PC-3 (cell line): ENCODE results near the gene SLC17A2. TPM values are rescaled to one million over a fixed set of nuclear protein-coding genes. Genes with fewer than 3 reads are reported as not detected.
A peak's percentile ranks its signal among the peaks of the same experiment; 100 is the strongest.

Experiments used
- ATAC-seq: fragments of 200-7000 bp; cut with Tn5 transposase; 2 replicates; pipeline ENCODE4 v1.9.1; 2020; ENCODE audit warnings: mild to moderate bottlenecking, moderate library complexity
- BruUV-seq: library from RNA; stranded (reverse); fragments of 400-500 nt; replicated peaks from 2 replicates; lab custom pipeline; 2021; lab: Mats Ljungman, UMichigan
- CTCF ChIA-PET: fragments of 300-600 bp; sonication (Branson Sonifier 250); formaldehyde crosslinking; loops from one replicate; lab custom pipeline; 2022; ENCODE audit warnings: antibody characterized with exemption; lab: Charles Lee
- POLR2A ChIA-PET: fragments of 300-600 bp; sonication (Branson Sonifier 250); formaldehyde crosslinking; loops from one replicate; lab custom pipeline; 2022; ENCODE audit warnings: antibody characterized with exemption; ENCODE audit not compliant: unreplicated experiment; lab: Charles Lee
- DNase-seq: peaks from one replicate; pipeline ENCODE4 v3.0.0-alpha.2; 2015
- H2AFZ ChIP-seq: fragments of 300-600 bp; sonication (generic); 2 replicates; pipeline ENCODE4 v1.6.0; 2016; ENCODE audit warnings: antibody characterized with exemption, low read length
- H3F3A ChIP-seq: fragments of 300-600 bp; sonication (generic); one replicate; pipeline ENCODE4 v1.6.0; 2017; ENCODE audit warnings: antibody characterized with exemption, low read length, control low read depth, mild to moderate bottlenecking; ENCODE audit not compliant: unreplicated experiment
- H3K27ac ChIP-seq: fragments of 300-600 bp; sonication (generic); 2 replicates; pipeline ENCODE4 v1.5.1; 2016; ENCODE audit warnings: mild to moderate bottlenecking, low read length
- H3K27me3 ChIP-seq: fragments of 300-600 bp; sonication (generic); 2 replicates; pipeline ENCODE4 v1.6.1; 2016; ENCODE audit warnings: low read length, mixed read lengths
- H3K36me3 ChIP-seq: fragments of 300-600 bp; sonication (generic); 2 replicates; pipeline ENCODE4 v1.6.1; 2016; ENCODE audit warnings: low read depth, mixed run types, low read length, mixed read lengths
- H3K4me1 ChIP-seq: fragments of 300-600 bp; sonication (generic); 2 replicates; pipeline ENCODE4 v1.5.1; 2016; ENCODE audit warnings: low read length; ENCODE audit not compliant: insufficient read depth
- H3K4me2 ChIP-seq: fragments of 300-600 bp; sonication (generic); 2 replicates; pipeline ENCODE4 v1.6.0; 2016; ENCODE audit warnings: low read length
- H3K4me3 ChIP-seq: fragments of 300-600 bp; sonication (generic); 2 replicates; pipeline ENCODE4 v1.5.1; 2016; ENCODE audit warnings: mild to moderate bottlenecking, low read length, mixed read lengths
- H3K79me2 ChIP-seq: fragments of 300-600 bp; sonication (generic); 2 replicates; pipeline ENCODE4 v1.6.1; 2017; ENCODE audit warnings: low read length, mixed read lengths
- H3K9ac ChIP-seq: fragments of 300-600 bp; sonication (generic); 2 replicates; pipeline ENCODE4 v1.6.0; 2016; ENCODE audit warnings: mild to moderate bottlenecking, low read length
- H3K9me2 ChIP-seq: fragments of 300-600 bp; sonication (generic); replicated peaks from 2 replicates; pipeline ENCODE4 v1.6.1; 2016; ENCODE audit warnings: mixed run types, low read length, mixed read lengths
- H3K9me3 ChIP-seq: fragments of 300-600 bp; sonication (generic); 2 replicates; pipeline ENCODE4 v1.6.1; 2016; ENCODE audit warnings: low read length, mixed read lengths
- H4K20me1 ChIP-seq: fragments of 300-600 bp; sonication (generic); 2 replicates; pipeline ENCODE4 v1.6.1; 2016; ENCODE audit warnings: low read length, mixed read lengths
- CTCF ChIP-seq: fragments of 300-600 bp; sonication (generic); conservative IDR thresholded peaks from 2 replicates; pipeline ENCODE4 v1.5.1; 2017; ENCODE audit warnings: antibody characterized with exemption, low read depth, mild to moderate bottlenecking, low read length
- EZH2 ChIP-seq: fragments of 300-600 bp; sonication (generic); IDR thresholded peaks from one replicate; pipeline ENCODE4 v1.6.1; 2017; ENCODE audit warnings: antibody characterized with exemption, mild to moderate bottlenecking, low read length; ENCODE audit not compliant: unreplicated experiment
- EZH2phosphoT487 ChIP-seq: fragments of 300-600 bp; sonication (generic); IDR thresholded peaks from 2 replicates; pipeline ENCODE4 v1.6.1; 2018; ENCODE audit warnings: mild to moderate bottlenecking, antibody characterized with exemption, low read length, borderline replicate concordance
- intact Hi-C: fragments of 100-400 bp; cut with micrococcal nuclease; formaldehyde crosslinking; loops from 2 replicates; pipeline ENCODE4 v1.9.0; 2023
- total RNA-seq: library from RNA; depleted of rRNA; stranded (reverse); fragments of >200 nt; gene quantifications from 2 replicates; pipeline ENCODE4 v1.2.3, GENCODE V29; 2014

The SLC17A2 gene
- total RNA-seq, 1 experiment from 2014 or later = not detected

GRCh38 chr6:25965058-25965457 is 34.6 kb upstream of the SLC17A2 start:
- intact Hi-C loops = no loop called here
- Histone ChIP-seq H2AFZ (no peak overlapping the region), H3K36me3 (peaks cover 18% of the 10 kb centered on the region)

GRCh38 chr6:25963426-25964123 is 33.1 kb upstream of the SLC17A2 start:
- no TSS peak for BruUV-seq
- DNase-seq (peak; percentile 72), ATAC-seq (peak; percentile 9; the same call in 1 of the 2 replicates)
- intact Hi-C loops = loop anchor here (2.0 to 5.0 kb wide), 2 partner anchors 29 to 59 kb away; a partner anchor contains a TSS
- H3K79me2 ChIP-seq = peaks cover 21% of the 10 kb centered on the region
- no peak overlapping the region for H2AFZ ChIP-seq
- peaks cover 25% of the 10 kb centered on the region for H3K4me1 ChIP-seq
- ChIA-PET POLR2A (no interaction called here), CTCF (no interaction called here)
- peaks cover 4% of the 10 kb centered on the region; the same call in 1 of the 2 replicates for H4K20me1 ChIP-seq
- peaks cover 18% of the 10 kb centered on the region for H3K36me3 ChIP-seq
- H3F3A ChIP-seq = no peaks in the 10 kb centered on the region
- H3K9ac ChIP-seq = peak overlapping the region; percentile 34; the same call in 1 of the 2 replicates
- H3K4me2 ChIP-seq = peak overlapping the region; percentile 95
- TF ChIP-seq CTCF (no peak), EZH2 (no peak), EZH2phosphoT487 (no peak)
- no peaks in the 10 kb centered on the region for H3K9me2 ChIP-seq
- H3K27ac ChIP-seq = no peak overlapping the region
- no peaks in the 10 kb centered on the region for H3K27me3 ChIP-seq
- H3K9me3 ChIP-seq = no peaks in the 10 kb centered on the region
- peak overlapping the region; percentile 78 for H3K4me3 ChIP-seq

More at GRCh38 chr6:25965058-25965457, 34.6 kb upstream of the SLC17A2 start:
- TF ChIP-seq CTCF = no peak
- TF ChIP-seq EZH2 = no peak
- ChIA-PET CTCF (interaction anchor here (0.6 kb wide), 1 partner anchor 178 kb away, joined by 5 read pairs; no protein-coding TSS in a partner anchor), POLR2A (no interaction called here)
- H3K9me2 ChIP-seq = no peaks in the 10 kb centered on the region
- no peak overlapping the region for H3K27ac ChIP-seq
- ATAC-seq (no peak), DNase-seq (no peak)
- no peak overlapping the region for H3K4me2 ChIP-seq
- no peaks in the 10 kb centered on the region for H3K9me3 ChIP-seq
- no TSS peak for BruUV-seq
- peaks cover 21% of the 10 kb centered on the region for H3K79me2 ChIP-seq
- peaks cover 25% of the 10 kb centered on the region for H3K4me1 ChIP-seq
- H3K4me3 ChIP-seq = no peak overlapping the region
- H3K27me3 ChIP-seq = no peaks in the 10 kb centered on the region
- H4K20me1 ChIP-seq = peaks cover 4% of the 10 kb centered on the region; the same call in 1 of the 2 replicates
- no peaks in the 10 kb centered on the region for H3F3A ChIP-seq
- H3K9ac ChIP-seq = no peak overlapping the region
